Femur (tissue), 1 donor: Measurements from ENCODE around the gene ADGRL3.
"Not testable (repeated sequence)": the region's sequence is repeated elsewhere in the genome, so short reads cannot be mapped to it uniquely, and the experiment has no call there.

Source experiments
- DNase-seq: peaks from one replicate; pipeline ENCODE4 v3.0.0-alpha.2; 2017

Gene ADGRL3

GRCh38 chr4:61571761-61572559 is 371.8 kb downstream of the ADGRL3 start:
- no peak for DNase-seq

- DNase-seq = no peak
Measured at GRCh38 chr4:61575796-61576195, 375.7 kb downstream of the ADGRL3 start.

- no peak for DNase-seq
Measured at GRCh38 chr4:61579786-61580185, 379.7 kb downstream of the ADGRL3 start.

- no peak for DNase-seq
Measured at GRCh38 chr4:61580721-61581377, 380.7 kb downstream of the ADGRL3 start.

- DNase-seq = no peak
Measured at GRCh38 chr4:61583696-61584095, 383.6 kb downstream of the ADGRL3 start.

GRCh38 chr4:61588621-61589402 is 388.7 kb downstream of the ADGRL3 start:
- DNase-seq = no peak

GRCh38 chr4:61590881-61591280 is 390.8 kb downstream of the ADGRL3 start:
- no peak for DNase-seq

GRCh38 chr4:61596606-61597340 is 396.6 kb downstream of the ADGRL3 start:
- DNase-seq = no peak

GRCh38 chr4:61603086-61603485 is 403.0 kb downstream of the ADGRL3 start:
- DNase-seq = no peak

GRCh38 chr4:61604054-61604453 is 403.9 kb downstream of the ADGRL3 start:
- DNase-seq = no peak

GRCh38 chr4:61605984-61606383 is 405.9 kb downstream of the ADGRL3 start:
- no peak for DNase-seq

GRCh38 chr4:61614231-61614630 is 414.1 kb downstream of the ADGRL3 start:
- DNase-seq = no peak

GRCh38 chr4:61619528-61619927 is 419.4 kb downstream of the ADGRL3 start:
- no peak for DNase-seq

GRCh38 chr4:61628282-61628681 is 428.2 kb downstream of the ADGRL3 start:
- DNase-seq = no peak

GRCh38 chr4:61628727-61629126 is 428.6 kb downstream of the ADGRL3 start:
- no peak for DNase-seq

- DNase-seq = no peak
Measured at GRCh38 chr4:61630548-61630947, 430.4 kb downstream of the ADGRL3 start.

GRCh38 chr4:61638591-61638990 is 438.5 kb downstream of the ADGRL3 start:
- no peak for DNase-seq

GRCh38 chr4:61646746-61647350 is 446.7 kb downstream of the ADGRL3 start:
- not testable (repeated sequence) for DNase-seq

GRCh38 chr4:61648264-61648663 is 448.1 kb downstream of the ADGRL3 start:
- no peak for DNase-seq

GRCh38 chr4:61657016-61657415 is 456.9 kb downstream of the ADGRL3 start:
- no peak for DNase-seq

GRCh38 chr4:61661960-61662359 is 461.8 kb downstream of the ADGRL3 start:
- DNase-seq = no peak

- no peak for DNase-seq
Measured at GRCh38 chr4:61662362-61662761, 462.2 kb downstream of the ADGRL3 start.
